H1 (cell line): Measurements from ENCODE around the gene DRC7. TPM values are rescaled to one million over a fixed set of nuclear protein-coding genes. Genes with fewer than 3 reads are reported as not detected.

ENCODE experiments used
- KDM5A ChIP-seq: fragments of 200-600 bp; IDR thresholded peaks from 2 replicates; pipeline ENCODE4 v1.7.1; 2012; ENCODE audit warnings: mild to moderate bottlenecking, low read length, inconsistent platforms, mixed read lengths
- MAFK ChIP-seq: IDR thresholded peaks from 2 replicates; pipeline ENCODE4 v1.6.1; 2012; ENCODE audit warnings: low read depth, mild to moderate bottlenecking, improper control_type of control experiment, low read length
- RXRA ChIP-seq: IDR thresholded peaks from 2 replicates; pipeline ENCODE4 v1.6.1; 2011; ENCODE audit warnings: low read depth, mild to moderate bottlenecking, low read length, moderate library complexity; ENCODE audit not compliant: insufficient read depth
- polyA plus RNA-seq, 7 experiments: library from polyadenylated mRNA; depleted of rRNA in 3 of 7; stranded (reverse) in 5 of 7; unstranded in 2 of 7; fragments of >200 nt in 5 of 7; fragments of 200-250 nt in 2 of 7; gene quantifications; 1 replicate in 5 of 7; 2 replicates in 1 of 7; 4 replicates in 1 of 7; pipeline versions ENCODE4 v1.2.1 to v1.2.3, GENCODE V29; 2011 to 2013; ENCODE audit warnings: missing spikeins in 2 of 7, mixed read lengths in 2 of 7
- total RNA-seq: library from RNA; stranded (reverse); fragmentation: NEBNext Ultra II Directional; extraction: Animal tissue kit (Norgen Biotek cat#: 25700); gene quantifications from 2 replicates; pipeline ENCODE4 v1.2.1, GENCODE V29; 2021

DRC7 gene
- total and polyA plus RNA-seq, 2 of the 8 experiments (the other 6 are each of a cell fraction or from before 2014, with no cell fraction given): 0.14 TPM; not detected in 1

- no peak for TF ChIP-seq MAFK
- no peak for TF ChIP-seq RXRA
- no peak for TF ChIP-seq KDM5A
Observed at GRCh38 chr16:57667526-57668262, 26.9 kb upstream of the DRC7 start (continued).
